B cell (primary cell): ENCODE results near the gene PPP4R4.

Experiments
- EZH2 ChIP-seq: IDR thresholded peaks from 2 replicates; pipeline ENCODE4 v1.6.1; 2012; ENCODE audit warnings: borderline replicate concordance, low read depth, mild to moderate bottlenecking, moderate library complexity, low read length; ENCODE audit not compliant: insufficient read depth, poor library complexity, severe bottlenecking
- TF ChIP-seq, protein P1 (sequence below): fragments of 200-600 bp; IDR thresholded peaks from one replicate; pipeline ENCODE4 v1.8.0; 2022; ENCODE audit warnings: antibody characterized with exemption, mild to moderate bottlenecking

DNA sequence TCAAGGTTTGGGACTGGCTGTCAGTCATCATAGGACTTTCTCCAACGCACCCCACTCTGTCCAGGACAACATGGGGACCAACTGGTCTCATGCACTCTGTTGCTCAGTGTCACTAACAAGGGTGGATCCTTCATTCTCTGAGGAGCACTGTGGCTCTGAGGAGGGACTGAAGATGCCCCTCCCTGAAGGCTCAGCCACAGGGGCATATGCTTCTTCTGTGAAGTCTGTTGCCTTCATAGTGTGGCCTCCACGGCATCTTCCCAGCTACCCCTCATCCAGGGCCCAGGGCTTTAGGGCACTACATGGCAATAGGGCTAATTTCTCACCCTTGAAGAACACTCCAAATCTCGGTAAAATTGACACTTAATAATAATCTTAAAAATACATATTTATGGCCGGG, 30.4 kb upstream of the PPP4R4 start:
- TF ChIP-seq EZH2, result no peak
- TF ChIP-seq, protein P1, sequence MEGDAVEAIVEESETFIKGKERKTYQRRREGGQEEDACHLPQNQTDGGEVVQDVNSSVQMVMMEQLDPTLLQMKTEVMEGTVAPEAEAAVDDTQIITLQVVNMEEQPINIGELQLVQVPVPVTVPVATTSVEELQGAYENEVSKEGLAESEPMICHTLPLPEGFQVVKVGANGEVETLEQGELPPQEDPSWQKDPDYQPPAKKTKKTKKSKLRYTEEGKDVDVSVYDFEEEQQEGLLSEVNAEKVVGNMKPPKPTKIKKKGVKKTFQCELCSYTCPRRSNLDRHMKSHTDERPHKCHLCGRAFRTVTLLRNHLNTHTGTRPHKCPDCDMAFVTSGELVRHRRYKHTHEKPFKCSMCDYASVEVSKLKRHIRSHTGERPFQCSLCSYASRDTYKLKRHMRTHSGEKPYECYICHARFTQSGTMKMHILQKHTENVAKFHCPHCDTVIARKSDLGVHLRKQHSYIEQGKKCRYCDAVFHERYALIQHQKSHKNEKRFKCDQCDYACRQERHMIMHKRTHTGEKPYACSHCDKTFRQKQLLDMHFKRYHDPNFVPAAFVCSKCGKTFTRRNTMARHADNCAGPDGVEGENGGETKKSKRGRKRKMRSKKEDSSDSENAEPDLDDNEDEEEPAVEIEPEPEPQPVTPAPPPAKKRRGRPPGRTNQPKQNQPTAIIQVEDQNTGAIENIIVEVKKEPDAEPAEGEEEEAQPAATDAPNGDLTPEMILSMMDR, result no peak
